ENCODE results near the gene GAS2L3. TPM values are rescaled to one million over a fixed set of nuclear protein-coding genes. Genes with fewer than 3 reads are reported as not detected.
"Not testable (repeated sequence)": the region's sequence is repeated elsewhere in the genome, so short reads cannot be mapped to it uniquely, and the experiment has no call there.

Gene GAS2L3
- total RNA-seq, 1 experiment from 2014 or later = 47.4 TPM

DNA sequence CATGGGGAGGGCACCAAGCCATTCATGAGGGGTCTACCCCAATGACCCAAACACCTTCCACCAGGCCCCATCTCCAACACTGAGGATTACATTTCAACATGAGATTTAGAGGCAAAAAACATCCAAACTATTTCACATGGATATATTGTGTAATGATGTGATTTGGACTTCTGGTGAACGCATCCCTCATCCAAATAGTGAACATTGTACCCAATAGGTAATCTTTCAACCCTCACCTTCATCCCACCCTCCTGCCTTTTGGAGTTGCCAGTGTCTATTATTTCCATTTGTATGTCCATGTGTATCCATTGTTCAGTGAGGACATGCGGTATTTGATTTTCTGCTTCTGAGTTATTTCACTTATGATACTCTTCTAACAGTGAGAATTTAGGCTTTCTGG is 16.1 kb upstream of the GAS2L3 start:
- H3K4me3 ChIP-seq (ENCODE audit: low read depth in 2 of 2, low read length in 2 of 2) = no peak overlapping the region
- no peaks in the 10 kb centered on the region for H3K27me3 ChIP-seq (ENCODE audit: control insufficient read depth, insufficient read depth, low read length)
- POLR2A ChIA-PET = no interaction called here
- no TSS peak for BruUV-seq (replicated peaks)
- no peak for ATAC-seq
- intact Hi-C loops (cut with micrococcal nuclease; ENCODE audit: unreplicated experiment) = loop anchor here (10.0 kb wide), 1 partner anchor 163 kb away; no protein-coding TSS in a partner anchor
- H3K27ac ChIP-seq (ENCODE audit: low read length) = no peak overlapping the region
- TF ChIP-seq POLR2AphosphoS5 (IDR thresholded peaks at IDR 0.05; ENCODE audit: low read depth, low read length) (no peak), REST (IDR thresholded peaks at IDR 0.05; ENCODE audit: insufficient read depth in 1 of 2, low read depth in 2 of 2, low read length in 1 of 2) (no peak), TCF7L2 (IDR thresholded peaks at IDR 0.05; ENCODE audit: low read depth, low read length) (no peak), SIN3A (IDR thresholded peaks at IDR 0.05; ENCODE audit: borderline replicate concordance, insufficient read depth, low read depth, low read length) (no peak)
- TF ChIP-seq, protein P1, sequence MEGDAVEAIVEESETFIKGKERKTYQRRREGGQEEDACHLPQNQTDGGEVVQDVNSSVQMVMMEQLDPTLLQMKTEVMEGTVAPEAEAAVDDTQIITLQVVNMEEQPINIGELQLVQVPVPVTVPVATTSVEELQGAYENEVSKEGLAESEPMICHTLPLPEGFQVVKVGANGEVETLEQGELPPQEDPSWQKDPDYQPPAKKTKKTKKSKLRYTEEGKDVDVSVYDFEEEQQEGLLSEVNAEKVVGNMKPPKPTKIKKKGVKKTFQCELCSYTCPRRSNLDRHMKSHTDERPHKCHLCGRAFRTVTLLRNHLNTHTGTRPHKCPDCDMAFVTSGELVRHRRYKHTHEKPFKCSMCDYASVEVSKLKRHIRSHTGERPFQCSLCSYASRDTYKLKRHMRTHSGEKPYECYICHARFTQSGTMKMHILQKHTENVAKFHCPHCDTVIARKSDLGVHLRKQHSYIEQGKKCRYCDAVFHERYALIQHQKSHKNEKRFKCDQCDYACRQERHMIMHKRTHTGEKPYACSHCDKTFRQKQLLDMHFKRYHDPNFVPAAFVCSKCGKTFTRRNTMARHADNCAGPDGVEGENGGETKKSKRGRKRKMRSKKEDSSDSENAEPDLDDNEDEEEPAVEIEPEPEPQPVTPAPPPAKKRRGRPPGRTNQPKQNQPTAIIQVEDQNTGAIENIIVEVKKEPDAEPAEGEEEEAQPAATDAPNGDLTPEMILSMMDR (IDR thresholded peaks at IDR 0.05) = no peak
- in situ Hi-C loops (cut with HindIII; ENCODE audit: low pct_unique_long_range_greater_than_20kb, low sequenced_read_pairs) = no loop called here
- no peak for DNase-seq (ENCODE audit: low read depth, low spot score)
- H3K36me3 ChIP-seq (ENCODE audit: control insufficient read depth, insufficient read depth, low read length) = no peaks in the 10 kb centered on the region
- CTCF ChIA-PET = no interaction called here
- H3K4me1 ChIP-seq (ENCODE audit: control insufficient read depth, insufficient read depth, low read length) = no peaks in the 10 kb centered on the region
- no peaks in the 10 kb centered on the region for H3K9me3 ChIP-seq (ENCODE audit: control insufficient read depth, insufficient read depth, low read depth, low read length)

- DNase-seq (ENCODE audit: low read depth, low spot score); H3K27me3 ChIP-seq (ENCODE audit: control insufficient read depth, insufficient read depth, low read length); H3K9me3 ChIP-seq (ENCODE audit: control insufficient read depth, insufficient read depth, low read depth, low read length); ATAC-seq; CTCF ChIA-PET; H3K4me3 ChIP-seq (ENCODE audit: low read depth in 2 of 2, low read length in 2 of 2); in situ Hi-C loops (cut with HindIII; ENCODE audit: low pct_unique_long_range_greater_than_20kb, low sequenced_read_pairs); POLR2A ChIA-PET; BruUV-seq (replicated peaks); H3K4me1 ChIP-seq (ENCODE audit: control insufficient read depth, insufficient read depth, low read length); H3K27ac ChIP-seq (ENCODE audit: low read length); H3K36me3 ChIP-seq (ENCODE audit: control insufficient read depth, insufficient read depth, low read length): not testable (repeated sequence)
- intact Hi-C loops (cut with micrococcal nuclease; ENCODE audit: unreplicated experiment) = loop anchor here (10.0 kb wide), 1 partner anchor 164 kb away; no protein-coding TSS in a partner anchor
Measured at GRCh38 chr12:100559261-100559660, 14.2 kb upstream of the GAS2L3 start.

GRCh38 chr12:100564090-100564489 is 9.4 kb upstream of the GAS2L3 start:
- DNase-seq (ENCODE audit: low read depth, low spot score) (no peak), ATAC-seq (no peak)
- TF ChIP-seq SIN3A (IDR thresholded peaks at IDR 0.05; ENCODE audit: borderline replicate concordance, insufficient read depth, low read depth, low read length) = no peak
- TF ChIP-seq, protein P1 (IDR thresholded peaks at IDR 0.05) = no peak
- no peak for TF ChIP-seq POLR2AphosphoS5 (IDR thresholded peaks at IDR 0.05; ENCODE audit: low read depth, low read length)
- TF ChIP-seq TCF7L2 (IDR thresholded peaks at IDR 0.05; ENCODE audit: low read depth, low read length) = no peak
- no peak for TF ChIP-seq REST (IDR thresholded peaks at IDR 0.05; ENCODE audit: insufficient read depth in 1 of 2, low read depth in 2 of 2, low read length in 1 of 2)
- ChIA-PET POLR2A (no interaction called here), CTCF (no interaction called here)
- H3K9me3 ChIP-seq (ENCODE audit: control insufficient read depth, insufficient read depth, low read depth, low read length) = no peaks in the 10 kb centered on the region
- in situ Hi-C loops (cut with HindIII; ENCODE audit: low pct_unique_long_range_greater_than_20kb, low sequenced_read_pairs) (no loop called here), intact Hi-C loops (cut with micrococcal nuclease; ENCODE audit: unreplicated experiment) (no loop called here)
- H3K27me3 ChIP-seq (ENCODE audit: control insufficient read depth, insufficient read depth, low read length) = no peaks in the 10 kb centered on the region; the same call in 1 of the 2 replicates
- H3K27ac ChIP-seq (ENCODE audit: low read length) = no peak overlapping the region
- no peak overlapping the region for H3K4me3 ChIP-seq (ENCODE audit: low read depth in 2 of 2, low read length in 2 of 2)
- BruUV-seq (replicated peaks) = no TSS peak
- H3K4me1 ChIP-seq (ENCODE audit: control insufficient read depth, insufficient read depth, low read length) = no peaks in the 10 kb centered on the region
- H3K36me3 ChIP-seq (ENCODE audit: control insufficient read depth, insufficient read depth, low read length) = no peaks in the 10 kb centered on the region

Data from Panc1 (cell line).